T1000 (cell line): Measurements from ENCODE around the gene CMC1.

Experiments used
- DNase-seq: peaks from one replicate; lab custom pipeline; 2025; ENCODE audit warnings: mixed read lengths; lab: John Stamatoyannopoulos, UW

Gene CMC1

GRCh38 chr3:28300345-28300962, 59.0 kb downstream of the CMC1 start:
- DNase-seq, result no peak

GRCh38 chr3:28301688-28302087, 60.3 kb downstream of the CMC1 start:
- DNase-seq, result no peak

- DNase-seq, result no peak
These were observed 66.8 kb downstream of the CMC1 start for GRCh38 chr3:28308196-28308595.

- DNase-seq, result no peak
These were observed 74.3 kb downstream of the CMC1 start for GRCh38 chr3:28315711-28316110.

- no peak for DNase-seq
These were observed 74.8 kb downstream of the CMC1 start for GRCh38 chr3:28316226-28316625.

GRCh38 chr3:28317438-28318022, 76.1 kb downstream of the CMC1 start:
- DNase-seq, result no peak

- no peak for DNase-seq
These were observed 79.6 kb downstream of the CMC1 start for GRCh38 chr3:28320981-28321380.

GRCh38 chr3:28322464-28322863, 81.0 kb downstream of the CMC1 start:
- no peak for DNase-seq

- no peak for DNase-seq
These were observed 85.1 kb downstream of the CMC1 start for GRCh38 chr3:28326458-28326926.

GRCh38 chr3:28328188-28329151, 87.1 kb downstream of the CMC1 start:
- DNase-seq, result no peak

- DNase-seq, result no peak
These were observed 93.1 kb downstream of the CMC1 start for GRCh38 chr3:28334552-28334951.

- no peak for DNase-seq
These were observed 93.8 kb downstream of the CMC1 start for GRCh38 chr3:28335246-28335645.

- DNase-seq, result no peak
These were observed 95.8 kb downstream of the CMC1 start for GRCh38 chr3:28337230-28337629.

- DNase-seq, result no peak
These were observed 101.7 kb downstream of the CMC1 start for GRCh38 chr3:28343144-28343543.

- DNase-seq, result no peak
These were observed 104.3 kb downstream of the CMC1 start for GRCh38 chr3:28345690-28346089.

GRCh38 chr3:28347374-28348264, 106.2 kb downstream of the CMC1 start:
- DNase-seq, result no peak

GRCh38 chr3:28348265-28348628, 106.8 kb downstream of the CMC1 start:
- DNase-seq, result no peak

- peak; percentile 96 for DNase-seq
These were observed 107.4 kb downstream of the CMC1 start, which contains the start of the genes AZI2 and ZCWPW2 for GRCh38 chr3:28348629-28349468. AZI2 (minus strand) TSS chr3:28348824; CDS start chr3:28340617, 8,207 bp downstream. ZCWPW2 (plus strand) TSS chr3:28348721; CDS start chr3:28413069, 64,348 bp downstream.

- DNase-seq, result no peak
These were observed 108.1 kb downstream of the CMC1 start for GRCh38 chr3:28349469-28350000.
